GM12875 (cell line): ENCODE results near the gene SEMA6B.

Source experiments
- H3K4me3 ChIP-seq: one replicate; pipeline ENCODE4 v1.5.1; 2011; ENCODE audit warnings: low read depth, low read length, control low read depth
- CTCF ChIP-seq: IDR thresholded peaks from 2 replicates; pipeline ENCODE4 v1.5.1; 2011; ENCODE audit warnings: low read depth, mild to moderate bottlenecking, control low read depth, inconsistent platforms, low read length, moderate library complexity, borderline replicate concordance; ENCODE audit not compliant: insufficient read depth

SEMA6B gene

GRCh38 chr19:4525563-4526002 lies 33.9 kb downstream of the SEMA6B start:
- no peak for TF ChIP-seq CTCF
- H3K4me3 ChIP-seq = no peak overlapping the region

- no peak overlapping the region for H3K4me3 ChIP-seq
- peak; percentile 93 for TF ChIP-seq CTCF
These were observed 34.5 kb downstream of the SEMA6B start for GRCh38 chr19:4524808-4525562.

GRCh38 chr19:4523306-4524110 lies 36.0 kb downstream of the SEMA6B start:
- peak; percentile 82 for TF ChIP-seq CTCF
- no peak overlapping the region for H3K4me3 ChIP-seq

GRCh38 chr19:4522291-4523002 lies 37.0 kb downstream of the SEMA6B start:
- no peak for TF ChIP-seq CTCF
- H3K4me3 ChIP-seq = no peak overlapping the region

- no peak for TF ChIP-seq CTCF
- H3K4me3 ChIP-seq = no peak overlapping the region
These were observed 37.6 kb downstream of the SEMA6B start for GRCh38 chr19:4521888-4522242.

- no peak for TF ChIP-seq CTCF
- H3K4me3 ChIP-seq = no peak overlapping the region
These were observed 38.2 kb downstream of the SEMA6B start for GRCh38 chr19:4521170-4521887.
